GM15510 (cell line): ENCODE results near the gene ASAP3.

Experiments
- POLR2A ChIP-seq: IDR thresholded peaks from 3 replicates; pipeline ENCODE4 v1.6.1; 2011; ENCODE audit warnings: borderline replicate concordance; ENCODE audit not compliant: insufficient read length; ENCODE audit errors: extremely low read depth

Gene ASAP3

DNA sequence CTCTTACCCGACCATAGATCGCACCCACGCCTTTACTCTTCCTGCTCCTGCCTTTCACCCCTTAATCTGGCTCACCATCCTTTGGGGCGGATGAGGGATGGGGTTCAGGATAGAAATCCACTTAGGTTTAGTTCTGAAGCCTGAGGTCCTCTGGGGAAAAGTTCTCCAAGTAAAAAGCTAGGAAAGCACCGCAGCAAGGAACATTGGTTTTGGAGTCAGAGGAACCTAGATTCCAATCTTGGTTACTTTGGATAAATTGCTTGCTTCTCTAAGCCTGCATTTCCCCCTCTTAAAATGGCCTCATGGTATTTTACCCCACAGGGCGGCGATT is 988 bp upstream of the ASAP3 start:
- TF ChIP-seq POLR2A, result no peak

GRCh38 chr1:23484253-23485001 is 448 bp upstream of the ASAP3 start:
- TF ChIP-seq POLR2A, result no peak

GRCh38 chr1:23481904-23482303 is 2.1 kb downstream of the ASAP3 start:
- TF ChIP-seq POLR2A, result no peak

DNA sequence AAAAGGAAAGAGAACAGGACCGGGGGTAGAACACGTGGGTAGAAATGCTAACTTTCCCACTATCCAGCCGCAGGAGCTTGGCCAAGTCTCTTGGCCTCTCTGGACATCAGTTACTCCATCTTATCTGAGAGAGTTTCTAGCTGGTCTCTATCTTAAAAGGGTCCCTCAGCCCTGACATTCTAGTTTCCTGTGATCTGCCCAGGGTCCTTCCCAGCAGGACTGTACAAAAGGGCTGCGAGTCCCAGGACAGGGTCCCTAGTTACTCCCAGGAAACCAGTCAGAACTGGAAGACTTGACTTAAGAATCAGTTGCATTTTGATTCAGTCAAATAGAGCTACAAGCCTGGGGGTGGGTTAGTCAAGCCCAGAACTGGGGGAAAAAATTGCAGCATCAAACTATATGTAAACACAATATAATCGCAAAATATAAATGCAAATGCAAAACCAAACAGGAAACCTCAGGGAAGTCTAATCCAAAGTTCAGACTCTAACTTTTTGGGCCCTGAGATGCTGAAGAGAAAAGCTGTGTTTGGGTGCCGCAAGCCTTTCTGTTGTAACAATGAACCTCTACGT is 2.9 kb downstream of the ASAP3 start:
- TF ChIP-seq POLR2A, result no peak

- no peak for TF ChIP-seq POLR2A
Observed at GRCh38 chr1:23480187-23481025, 3.6 kb downstream of the ASAP3 start.

- TF ChIP-seq POLR2A, result no peak
Observed at GRCh38 chr1:23479666-23479941, 4.4 kb downstream of the ASAP3 start.

GRCh38 chr1:23478896-23479665 is 4.9 kb downstream of the ASAP3 start:
- no peak for TF ChIP-seq POLR2A

- TF ChIP-seq POLR2A, result no peak
Observed at GRCh38 chr1:23477359-23478144, 6.4 kb downstream of the ASAP3 start.

GRCh38 chr1:23475641-23476040 is 8.3 kb downstream of the ASAP3 start:
- no peak for TF ChIP-seq POLR2A

DNA sequence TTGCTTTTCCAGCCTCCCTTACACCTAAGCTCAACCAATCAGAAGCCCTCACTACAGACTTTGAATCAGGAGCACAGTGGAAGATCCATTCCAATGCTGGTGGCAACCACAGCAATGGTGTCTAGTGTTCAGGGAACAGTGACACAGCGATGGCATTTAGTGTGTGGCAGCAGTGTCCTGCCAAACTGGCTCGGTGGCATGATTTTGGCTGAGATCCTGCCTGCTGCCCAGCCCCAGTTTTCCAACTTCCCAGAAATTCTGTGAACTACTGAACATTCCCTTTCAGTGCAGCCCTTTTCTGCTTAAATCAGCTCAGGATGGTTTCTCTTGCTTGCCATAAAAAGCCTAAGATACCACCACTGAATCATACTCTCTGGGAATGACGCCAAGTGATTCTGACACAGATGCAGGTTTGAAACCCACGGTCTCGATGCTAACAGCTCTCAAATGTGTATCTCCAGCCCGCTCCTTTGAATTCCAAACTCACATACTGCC is 8.8 kb downstream of the ASAP3 start:
- no peak for TF ChIP-seq POLR2A

DNA sequence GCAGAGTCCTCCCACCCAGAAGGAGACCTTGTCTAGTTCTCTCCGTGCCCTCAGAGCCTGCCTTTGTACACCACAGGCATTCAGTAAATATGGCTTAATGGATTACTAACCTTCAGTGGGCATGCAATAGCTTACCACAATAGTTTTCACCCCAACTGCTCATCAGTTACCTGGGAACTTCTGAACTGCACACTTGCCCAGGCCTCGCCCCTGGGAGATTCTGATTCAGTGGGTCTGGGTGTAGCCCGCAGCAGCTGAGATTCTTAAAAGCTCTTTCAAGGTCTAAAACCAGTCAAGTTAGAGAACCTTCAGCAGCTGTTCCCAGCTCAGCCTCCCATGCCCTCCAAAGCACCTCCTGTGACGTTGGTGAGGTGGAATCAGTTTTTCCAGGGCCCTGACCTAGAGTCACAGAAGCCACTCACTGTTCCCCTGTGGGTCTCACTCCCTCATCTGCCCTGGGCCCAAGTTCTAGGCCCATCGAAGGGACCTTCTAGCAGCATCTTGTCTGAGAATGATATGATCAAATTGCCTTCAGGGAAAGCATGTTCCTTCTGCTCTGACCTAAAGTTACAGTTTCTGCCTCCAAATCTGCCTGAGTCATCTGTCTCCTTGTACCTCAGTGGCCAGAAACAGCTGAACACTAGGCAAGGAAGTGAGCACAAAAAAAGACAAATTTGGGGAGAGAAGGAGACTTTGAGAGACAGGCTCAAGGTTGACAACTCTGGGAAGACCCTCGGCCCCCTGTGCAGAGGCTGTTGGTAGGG is 10.8 kb downstream of the ASAP3 start:
- TF ChIP-seq POLR2A, result no peak

- no peak for TF ChIP-seq POLR2A
Observed at GRCh38 chr1:23472351-23473036, 11.5 kb downstream of the ASAP3 start.

- TF ChIP-seq POLR2A, result no peak
Observed at GRCh38 chr1:23471473-23472075, 12.4 kb downstream of the ASAP3 start.
